B cell (primary cell): ENCODE results near the gene SLC4A4. TPM values are rescaled to one million over a fixed set of nuclear protein-coding genes. Genes with fewer than 3 reads are reported as not detected.

Experiments used
- ATAC-seq: fragments of 200-7000 bp; cut with Tn5 transposase; one replicate; pipeline ENCODE4 v1.10.0; 2021; ENCODE audit warnings: low read depth, mild to moderate bottlenecking, moderate number of reproducible peaks, moderate library complexity
- CTCF ChIA-PET: fragments of 350-600 bp; sonication (Branson Sonifier 250); formaldehyde crosslinking; loops from one replicate; lab custom pipeline; 2021; ENCODE audit warnings: antibody characterized with exemption, inconsistent platforms; lab: Charles Lee
- POLR2A ChIA-PET: fragments of 350-600 bp; sonication (Branson Sonifier 250); formaldehyde crosslinking; loops from one replicate; lab custom pipeline; 2021; ENCODE audit warnings: antibody characterized with exemption; lab: Charles Lee
- DNase-seq: peaks from one replicate; pipeline ENCODE4 v3.0.0; 2013
- H2AFZ ChIP-seq: 2 replicates; pipeline ENCODE4 v1.6.1; 2012; ENCODE audit warnings: mild to moderate bottlenecking, low read depth, low read length; ENCODE audit not compliant: insufficient read depth, poor library complexity, severe bottlenecking
- H3K27ac ChIP-seq, 2 donors: 1 replicate in 1 of 2; 2 replicates in 1 of 2; pipeline ENCODE4 v1.5.1; 2012 to 2013; ENCODE audit warnings: low read length in 2 of 2, mild to moderate bottlenecking in 2 of 2, moderate library complexity in 1 of 2
- H3K27me3 ChIP-seq, 4 experiments: fragments of 200-600 bp in 1 of 4; sonication (generic) in 1 of 4; replicated peaks in 1 of 4; 1 replicate in 2 of 4; 2 replicates in 2 of 4; pipeline versions ENCODE4 v1.6.1 to v1.7.0; 2013 to 2016; ENCODE audit warnings: low read length in 3 of 4, mild to moderate bottlenecking in 2 of 4, mixed read lengths in 1 of 4, moderate library complexity in 1 of 4; ENCODE audit not compliant: insufficient read depth in 4 of 4, control insufficient read depth in 3 of 4; ENCODE audit errors: control extremely low read depth in 1 of 4
- H3K36me3 ChIP-seq, 2 experiments: replicated peaks in 1 of 2; 1 replicate in 1 of 2; 2 replicates in 1 of 2; pipeline versions ENCODE4 v1.6.1 to v1.7.1; 2013; ENCODE audit warnings: low read length in 1 of 2; ENCODE audit not compliant: insufficient read depth in 2 of 2, control insufficient read depth in 1 of 2; ENCODE audit errors: control extremely low read depth in 1 of 2, extremely low read depth in 1 of 2
- H3K4me1 ChIP-seq, 2 donors: fragments of 200-600 bp in 1 of 2; sonication (generic) in 1 of 2; 1 replicate in 1 of 2; 2 replicates in 1 of 2; pipeline versions ENCODE4 v1.5.1 to v1.6.1; 2013 to 2017; ENCODE audit warnings: low read length in 2 of 2; ENCODE audit not compliant: control insufficient read depth in 2 of 2, insufficient read depth in 2 of 2
- H3K4me2 ChIP-seq: replicated peaks from 2 replicates; pipeline ENCODE3; 2012; ENCODE audit warnings: mild to moderate bottlenecking, low read depth, low read length; ENCODE audit not compliant: poor library complexity, severe bottlenecking
- H3K4me3 ChIP-seq, 5 experiments: fragments of 200-600 bp in 1 of 5; sonication (generic) in 1 of 5; 1 replicate in 3 of 5; 2 replicates in 2 of 5; pipeline versions ENCODE4 v1.5.1 to v1.7.0; 2011 to 2016; ENCODE audit warnings: low read length in 4 of 5, mild to moderate bottlenecking in 4 of 5, low read depth in 2 of 5, control low read depth in 1 of 5, moderate library complexity in 1 of 5; ENCODE audit not compliant: insufficient read depth in 1 of 5; ENCODE audit errors: control extremely low read depth in 1 of 5, extremely low read depth in 1 of 5
- H3K79me2 ChIP-seq: fragments of 200-600 bp; sonication (generic); one replicate; pipeline ENCODE4 v1.6.0; 2016; ENCODE audit warnings: low read length; ENCODE audit not compliant: control insufficient read depth, insufficient read depth
- H3K9ac ChIP-seq: fragments of 200-600 bp; sonication (generic); 2 replicates; pipeline ENCODE4 v1.6.1; 2017; ENCODE audit warnings: mild to moderate bottlenecking, low read length, moderate library complexity
- H3K9me3 ChIP-seq, 3 donors: one replicate each; pipeline versions ENCODE4 v1.6.1 to v1.7.1; 2013; ENCODE audit warnings: low read length in 2 of 3; ENCODE audit not compliant: control insufficient read depth in 2 of 3, insufficient read depth in 1 of 3; ENCODE audit errors: control extremely low read depth in 1 of 3
- H4K20me1 ChIP-seq: 2 replicates; pipeline ENCODE4 v1.6.0; 2012; ENCODE audit warnings: mild to moderate bottlenecking, low read length; ENCODE audit not compliant: insufficient read depth, control insufficient read depth, poor library complexity, severe bottlenecking
- H3K27ac Mint-ChIP-seq: one replicate; pipeline ENCODE4 v1.8.0; 2021; ENCODE audit warnings: mixed read lengths
- H3K27me3 Mint-ChIP-seq: one replicate; pipeline ENCODE4 v1.8.0; 2021; ENCODE audit warnings: mixed read lengths
- H3K4me1 Mint-ChIP-seq: one replicate; pipeline ENCODE4 v1.8.0; 2021; ENCODE audit warnings: mixed read lengths
- H3K4me3 Mint-ChIP-seq: one replicate; pipeline ENCODE4 v1.8.0; 2021; ENCODE audit warnings: mixed read lengths
- H3K9me3 Mint-ChIP-seq: one replicate; pipeline ENCODE4 v1.8.0; 2022; ENCODE audit warnings: mixed read lengths; ENCODE audit not compliant: insufficient read depth
- EZH2 ChIP-seq: IDR thresholded peaks from 2 replicates; pipeline ENCODE4 v1.6.1; 2012; ENCODE audit warnings: borderline replicate concordance, low read depth, mild to moderate bottlenecking, moderate library complexity, low read length; ENCODE audit not compliant: insufficient read depth, poor library complexity, severe bottlenecking
- WGBS: methylation state at CpG from one replicate; pipeline ENCODE4 v1.1.5; 2013; ENCODE audit warnings: missing lambda C conversion rate; ENCODE audit not compliant: insufficient coverage; 5-methylcytosine and 5-hydroxymethylcytosine counted together
- intact Hi-C: fragments of 100-400 bp; cut with micrococcal nuclease; formaldehyde crosslinking; loops from one replicate; pipeline ENCODE4 v1.10.0; 2022
- polyA plus RNA-seq: library from polyadenylated mRNA; depleted of rRNA; stranded (reverse); fragments of >200 nt; gene quantifications from 2 replicates; pipeline ENCODE4 v1.2.3, GENCODE V29; 2012
- total RNA-seq, 2 donors: library from RNA; stranded (reverse); fragments of 120-200 nt in 1 of 2; gene quantifications; 1 replicate in 1 of 2; 2 replicates in 1 of 2; pipeline versions ENCODE4 v1.2.3 to v1.2.4, GENCODE V29; 2013 to 2022
- TF ChIP-seq, protein P1 (sequence below): fragments of 200-600 bp; IDR thresholded peaks from one replicate; pipeline ENCODE4 v1.8.0; 2022; ENCODE audit warnings: antibody characterized with exemption, mild to moderate bottlenecking

SLC4A4 gene
- total and polyA plus RNA-seq, 2 donors (not counting 1 experiment from before 2014, with no cell fraction given), result not detected

GRCh38 chr4:71549516-71550160 lies 210.8 kb downstream of the SLC4A4 start:
- Histone ChIP-seq H3K9me3 (no peaks in the 10 kb centered on the region), H3K4me3 (no peak overlapping the region), H3K27me3 (no peaks in the 10 kb centered on the region), H3K4me1 (no peaks in the 10 kb centered on the region), H4K20me1 (no peaks in the 10 kb centered on the region), H3K27ac (no peak overlapping the region), H3K79me2 (no peaks in the 10 kb centered on the region), H2AFZ (no peak overlapping the region), H3K9ac (no peak overlapping the region), H3K36me3 (no peaks in the 10 kb centered on the region), H3K4me2 (no peak overlapping the region)
- intact Hi-C loops, result no loop called here
- Mint-ChIP-seq H3K4me1 (no peaks in the 10 kb centered on the region), H3K27me3 (peaks cover 5% of the 10 kb centered on the region), H3K27ac (no peak overlapping the region), H3K4me3 (no peak overlapping the region), H3K9me3 (no peaks in the 10 kb centered on the region)
- TF ChIP-seq, protein P1, sequence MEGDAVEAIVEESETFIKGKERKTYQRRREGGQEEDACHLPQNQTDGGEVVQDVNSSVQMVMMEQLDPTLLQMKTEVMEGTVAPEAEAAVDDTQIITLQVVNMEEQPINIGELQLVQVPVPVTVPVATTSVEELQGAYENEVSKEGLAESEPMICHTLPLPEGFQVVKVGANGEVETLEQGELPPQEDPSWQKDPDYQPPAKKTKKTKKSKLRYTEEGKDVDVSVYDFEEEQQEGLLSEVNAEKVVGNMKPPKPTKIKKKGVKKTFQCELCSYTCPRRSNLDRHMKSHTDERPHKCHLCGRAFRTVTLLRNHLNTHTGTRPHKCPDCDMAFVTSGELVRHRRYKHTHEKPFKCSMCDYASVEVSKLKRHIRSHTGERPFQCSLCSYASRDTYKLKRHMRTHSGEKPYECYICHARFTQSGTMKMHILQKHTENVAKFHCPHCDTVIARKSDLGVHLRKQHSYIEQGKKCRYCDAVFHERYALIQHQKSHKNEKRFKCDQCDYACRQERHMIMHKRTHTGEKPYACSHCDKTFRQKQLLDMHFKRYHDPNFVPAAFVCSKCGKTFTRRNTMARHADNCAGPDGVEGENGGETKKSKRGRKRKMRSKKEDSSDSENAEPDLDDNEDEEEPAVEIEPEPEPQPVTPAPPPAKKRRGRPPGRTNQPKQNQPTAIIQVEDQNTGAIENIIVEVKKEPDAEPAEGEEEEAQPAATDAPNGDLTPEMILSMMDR, result no peak
- no CpG with 5 or more reads among the region's 3 CpGs for WGBS
- ChIA-PET CTCF (no interaction called here), POLR2A (no interaction called here)
- DNase-seq (no peak), ATAC-seq (no peak)

GRCh38 chr4:71550220-71551165 lies 211.7 kb downstream of the SLC4A4 start:
- H3K9ac ChIP-seq, result no peak overlapping the region
- Mint-ChIP-seq H3K27ac (no peak overlapping the region), H3K9me3 (no peaks in the 10 kb centered on the region), H3K4me3 (no peak overlapping the region), H3K27me3 (peaks cover 5% of the 10 kb centered on the region), H3K4me1 (no peaks in the 10 kb centered on the region)
- TF ChIP-seq, protein P1, result no peak
- TF ChIP-seq EZH2, result no peak
- WGBS, result 20% methylated on average over 1 of the region's 7 CpGs
- ChIA-PET CTCF (no interaction called here), POLR2A (no interaction called here)
- H4K20me1 ChIP-seq, result no peaks in the 10 kb centered on the region
- no peak overlapping the region for H2AFZ ChIP-seq
- ATAC-seq, result no peak
- H3K27me3 ChIP-seq, result no peaks in the 10 kb centered on the region
- DNase-seq, result no peak
- H3K79me2 ChIP-seq, result no peaks in the 10 kb centered on the region
- H3K4me3 ChIP-seq, result no peak overlapping the region
- intact Hi-C loops, result no loop called here
- H3K36me3 ChIP-seq, result no peaks in the 10 kb centered on the region
- no peak overlapping the region for H3K27ac ChIP-seq
- no peaks in the 10 kb centered on the region for H3K9me3 ChIP-seq
- H3K4me2 ChIP-seq, result no peak overlapping the region
- H3K4me1 ChIP-seq, result no peaks in the 10 kb centered on the region
